ENCODE data around the gene SPINK4.

DNA sequence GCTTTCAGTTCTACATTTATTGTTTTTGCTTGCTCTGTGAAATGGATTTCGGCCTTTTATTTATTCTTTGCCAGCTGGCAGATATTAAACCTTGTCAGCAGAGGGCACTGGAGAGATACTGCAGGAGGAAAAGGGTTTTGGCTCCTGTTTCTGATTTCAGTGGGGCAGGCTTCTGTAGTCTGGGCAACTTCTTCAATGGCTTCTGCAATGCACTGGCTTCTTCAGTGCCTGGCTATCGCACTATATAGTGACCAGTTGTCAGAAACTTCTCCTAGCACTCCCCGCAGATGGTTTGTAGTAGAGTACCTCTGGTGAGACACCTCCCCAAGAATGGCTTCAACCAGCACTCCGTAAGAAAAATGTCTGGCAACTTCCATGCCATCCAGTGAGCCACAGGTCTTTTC, 47.1 kb downstream of the SPINK4 start:
- TF ChIP-seq POLR2AphosphoS5 (IDR thresholded peaks at IDR 0.05; ENCODE audit: low read depth, low read length) (no peak), POLR2A (IDR thresholded peaks at IDR 0.05; ENCODE audit: low read depth, low read length) (no peak), TAF1 (IDR thresholded peaks at IDR 0.05; ENCODE audit: borderline replicate concordance, low read depth, low read length) (no peak)

Data from GM12892 (cell line).